Activated CD8-positive, alpha-beta T cell treated with anti-CD3 and anti-CD28 coated beads for 36 hours (primary cell): Measurements from ENCODE around the gene SPATA9. TPM values are rescaled to one million over a fixed set of nuclear protein-coding genes. Genes with fewer than 3 reads are reported as not detected.

Source experiments
- ATAC-seq: fragments of 200-7000 bp; cut with Tn5 transposase; one replicate; pipeline ENCODE4 v1.10.0; 2021; ENCODE audit warnings: mild to moderate bottlenecking, moderate library complexity
- CTCF ChIA-PET: fragments of 350-600 bp; sonication (Branson Sonifier 250); formaldehyde crosslinking; loops from one replicate; lab custom pipeline; 2021; ENCODE audit warnings: antibody characterized with exemption; lab: Charles Lee
- POLR2A ChIA-PET: fragments of 350-600 bp; sonication (Branson Sonifier 250); formaldehyde crosslinking; loops from one replicate; lab custom pipeline; 2021; ENCODE audit warnings: antibody characterized with exemption; lab: Charles Lee
- DNase-seq: peaks from one replicate; pipeline ENCODE4 v3.0.0-alpha.2; 2020
- H3K27ac Mint-ChIP-seq: one replicate; pipeline ENCODE4 v1.8.0; 2021; ENCODE audit warnings: mild to moderate bottlenecking, mixed read lengths
- H3K27me3 Mint-ChIP-seq: one replicate; pipeline ENCODE4 v1.8.0; 2021; ENCODE audit warnings: mixed read lengths
- H3K36me3 Mint-ChIP-seq: one replicate; pipeline ENCODE4 v1.8.0; 2021; ENCODE audit warnings: low read depth, mixed read lengths
- H3K4me1 Mint-ChIP-seq: one replicate; pipeline ENCODE4 v1.8.0; 2021; ENCODE audit warnings: low read depth, mixed read lengths
- H3K4me3 Mint-ChIP-seq: one replicate; pipeline ENCODE4 v1.8.0; 2021; ENCODE audit warnings: mild to moderate bottlenecking, moderate library complexity, mixed read lengths
- H3K9me3 Mint-ChIP-seq: one replicate; pipeline ENCODE4 v1.8.0; 2021; ENCODE audit warnings: mixed read lengths
- CTCF ChIP-seq: fragments of 200-600 bp; IDR thresholded peaks from one replicate; pipeline ENCODE4 v1.8.0; 2022; ENCODE audit warnings: antibody characterized with exemption, mild to moderate bottlenecking
- intact Hi-C: fragments of 100-400 bp; cut with micrococcal nuclease; formaldehyde crosslinking; loops from one replicate; pipeline ENCODE4 v1.10.0; 2022
- total RNA-seq, 2 experiments: library from RNA; stranded (reverse); gene quantifications; one replicate each; pipeline ENCODE4 v1.2.3, GENCODE V29; 2021

The SPATA9 gene
- total RNA-seq, 2 experiments from 2014 or later: not detected

- TF ChIP-seq CTCF: no peak
- Mint-ChIP-seq H3K27me3 (peaks cover 14% of the 10 kb centered on the region), H3K27ac (no peak overlapping the region), H3K4me1 (no peaks in the 10 kb centered on the region), H3K4me3 (no peak overlapping the region), H3K36me3 (no peaks in the 10 kb centered on the region), H3K9me3 (no peaks in the 10 kb centered on the region)
- ChIA-PET POLR2A (interaction anchor here (0.7 kb wide), 1 partner anchor 99 kb away, joined by 3 read pairs; no protein-coding TSS in a partner anchor), CTCF (interaction anchor here (1.9 kb wide), 1 partner anchor 83 kb away, joined by 9 read pairs; no protein-coding TSS in a partner anchor)
- ATAC-seq: no peak
- intact Hi-C loops: no loop called here
- no peak for DNase-seq
Observed at GRCh38 chr5:95697781-95698681, 15.2 kb upstream of the SPATA9 start.

GRCh38 chr5:95690333-95690732 lies 7.5 kb upstream of the SPATA9 start:
- ATAC-seq (no peak), DNase-seq (no peak)
- TF ChIP-seq CTCF: no peak
- peaks cover 4% of the 10 kb centered on the region for H3K9me3 Mint-ChIP-seq
- no peaks in the 10 kb centered on the region for H3K36me3 Mint-ChIP-seq
- CTCF ChIA-PET: interaction anchor here (0.9 to 1.0 kb wide), 2 partner anchors 26 to 91 kb away, joined by 3 to 4 read pairs; no protein-coding TSS in a partner anchor
- H3K4me3 Mint-ChIP-seq: no peak overlapping the region
- H3K27ac Mint-ChIP-seq: no peak overlapping the region
- POLR2A ChIA-PET: no interaction called here
- intact Hi-C loops: no loop called here
- no peaks in the 10 kb centered on the region for H3K4me1 Mint-ChIP-seq
- no peaks in the 10 kb centered on the region for H3K27me3 Mint-ChIP-seq

GRCh38 chr5:95689680-95690079 lies 6.9 kb upstream of the SPATA9 start:
- no peak overlapping the region for H3K27ac Mint-ChIP-seq
- H3K9me3 Mint-ChIP-seq: peaks cover 4% of the 10 kb centered on the region
- peaks cover 2% of the 10 kb centered on the region for H3K27me3 Mint-ChIP-seq
- TF ChIP-seq CTCF: no peak
- no peaks in the 10 kb centered on the region for H3K4me1 Mint-ChIP-seq
- no peak for ATAC-seq
- ChIA-PET POLR2A (no interaction called here), CTCF (interaction anchor here (1.0 kb wide), 1 partner anchor 25 kb away, joined by 4 read pairs; no protein-coding TSS in a partner anchor)
- no peak for DNase-seq
- intact Hi-C loops: no loop called here
- H3K36me3 Mint-ChIP-seq: no peaks in the 10 kb centered on the region
- no peak overlapping the region for H3K4me3 Mint-ChIP-seq

- H3K36me3 Mint-ChIP-seq: no peaks in the 10 kb centered on the region
- POLR2A ChIA-PET: no interaction called here
- intact Hi-C loops: no loop called here
- no peak for ATAC-seq
- no peak overlapping the region for H3K27ac Mint-ChIP-seq
- H3K4me3 Mint-ChIP-seq: no peak overlapping the region
- H3K9me3 Mint-ChIP-seq: peaks cover 4% of the 10 kb centered on the region
- H3K27me3 Mint-ChIP-seq: peaks cover 4% of the 10 kb centered on the region
- no peak for TF ChIP-seq CTCF
- CTCF ChIA-PET: no interaction called here
- no peak for DNase-seq
- no peaks in the 10 kb centered on the region for H3K4me1 Mint-ChIP-seq
Observed at GRCh38 chr5:95686651-95687050, 3.9 kb upstream of the SPATA9 start.

- no peak overlapping the region for H3K4me3 Mint-ChIP-seq
- intact Hi-C loops: no loop called here
- DNase-seq (no peak), ATAC-seq (no peak)
- H3K9me3 Mint-ChIP-seq: no peaks in the 10 kb centered on the region
- no peak overlapping the region for H3K27ac Mint-ChIP-seq
- TF ChIP-seq CTCF: no peak
- POLR2A ChIA-PET: no interaction called here
- no peaks in the 10 kb centered on the region for H3K36me3 Mint-ChIP-seq
- H3K4me1 Mint-ChIP-seq: no peaks in the 10 kb centered on the region
- CTCF ChIA-PET: no interaction called here
- H3K27me3 Mint-ChIP-seq: peaks cover 9% of the 10 kb centered on the region
Observed at GRCh38 chr5:95684361-95684760, 1.6 kb upstream of the SPATA9 start.
